Sigmoid colon (tissue), 7 donors: ENCODE measurements around the gene ZNF547. TPM values are rescaled to one million over a fixed set of nuclear protein-coding genes. Genes with fewer than 3 reads are reported as not detected.
A peak's percentile ranks its signal among the peaks of the same experiment; 100 is the strongest.

ENCODE experiments used
- DNase-seq: peaks from one replicate; pipeline ENCODE4 v3.0.0-alpha.2; 2019
- H3K27ac ChIP-seq, 4 donors: fragments of 200-600 bp; sonication (generic); one replicate each; pipeline ENCODE4 v1.5.1; 2016 to 2019; ENCODE audit warnings: mild to moderate bottlenecking in 1 of 4
- H3K27me3 ChIP-seq, 3 donors: fragments of 200-600 bp; sonication (generic); one replicate each; pipeline ENCODE4 v1.5.1; 2019; ENCODE audit warnings: mild to moderate bottlenecking in 1 of 3
- H3K36me3 ChIP-seq, 4 donors: fragments of 200-600 bp; sonication (generic); one replicate each; pipeline ENCODE4 v1.5.1; 2016 to 2019
- H3K4me1 ChIP-seq, 4 donors: fragments of 200-600 bp; sonication (generic); one replicate each; pipeline ENCODE4 v1.5.1; 2017 to 2019
- H3K4me3 ChIP-seq, 4 donors: fragments of 200-600 bp; sonication (generic); one replicate each; pipeline ENCODE4 v1.5.1; 2017 to 2019; ENCODE audit warnings: mild to moderate bottlenecking in 2 of 4, moderate library complexity in 1 of 4
- H3K9me3 ChIP-seq, 4 donors: fragments of 200-600 bp in 3 of 4; sonication (generic) in 3 of 4; one replicate each; pipeline versions ENCODE4 v1.5.1 to v1.6.1; 2013 to 2019
- EP300 ChIP-seq, 4 donors: sonication (generic); formaldehyde crosslinking; IDR thresholded peaks; one replicate each; pipeline ENCODE4 v1.6.1; 2017; ENCODE audit warnings: antibody characterized with exemption in 4 of 4
- POLR2A ChIP-seq, 2 donors: fragments of 450-650 bp; IDR thresholded peaks; one replicate each; pipeline ENCODE4 v1.6.1; 2016; ENCODE audit warnings: antibody characterized with exemption in 2 of 2, mild to moderate bottlenecking in 2 of 2, moderate library complexity in 2 of 2
- POLR2AphosphoS5 ChIP-seq, 4 donors: sonication (generic); formaldehyde crosslinking; IDR thresholded peaks; one replicate each; pipeline ENCODE4 v1.6.1; 2017; ENCODE audit warnings: antibody characterized with exemption in 4 of 4
- WGBS, 2 donors: extraction: QIAGEN DNeasy Blood & Tissue Kit; methylation state at CpG; one replicate each; pipeline ENCODE4 v1.1.7; 2013; 5-methylcytosine and 5-hydroxymethylcytosine counted together
- intact Hi-C: fragments of 100-400 bp; cut with DNase I; formaldehyde crosslinking; loops from one replicate; pipeline ENCODE4 v1.15.1; 2023
- polyA plus RNA-seq, 3 donors: library from polyadenylated mRNA; stranded (reverse); fragments of 200-250 nt; gene quantifications; one replicate each; pipeline ENCODE4 v1.2.3, GENCODE V29; 2013
- total RNA-seq, 4 donors: library from RNA; depleted of rRNA; stranded (reverse); fragments of >200 nt; gene quantifications; one replicate each; pipeline ENCODE4 v1.1.0, GENCODE V29; 2016
- TF ChIP-seq, protein P1 (sequence below), 4 experiments: fragments of 450-650 bp in 3 of 4; fragments of 200-600 bp in 1 of 4; IDR thresholded peaks; one replicate each; pipeline ENCODE4 v1.5.1; 2016 to 2019; ENCODE audit warnings: antibody characterized with exemption in 4 of 4, mild to moderate bottlenecking in 3 of 4, moderate library complexity in 2 of 4
- donor health status: healthy with polysubstance abuse.
- donor health status: Bipolar disorder and iron deficiency.
- donor health status: healthy.

Gene ZNF547
- total and polyA plus RNA-seq, 7 donors = 0.83 to 3.6 (median 2.2) TPM; not detected in 2

DNA sequence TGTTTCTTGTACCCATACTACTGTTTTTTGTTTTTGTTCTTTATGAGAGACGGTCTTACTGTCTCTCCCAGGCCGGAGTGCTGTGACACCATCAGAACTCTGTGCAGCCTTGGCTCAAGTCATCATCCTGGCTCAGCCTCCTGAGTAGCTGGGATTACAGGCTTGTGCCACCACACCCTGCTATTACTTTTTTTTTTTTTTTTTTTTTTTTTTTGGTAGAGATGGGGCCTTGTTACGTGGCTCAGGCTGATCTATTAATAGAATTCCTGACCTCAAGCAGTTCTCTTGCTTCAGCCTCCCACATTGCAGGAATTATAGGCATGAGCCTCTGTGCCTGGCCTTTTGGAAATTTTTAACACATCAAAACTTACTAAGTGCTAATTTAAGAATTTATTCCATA is 15.2 kb upstream of the ZNF547 start:
- H3K27ac ChIP-seq = no peak overlapping the region
- no peaks in the 10 kb centered on the region for H3K9me3 ChIP-seq
- TF ChIP-seq, protein P1, sequence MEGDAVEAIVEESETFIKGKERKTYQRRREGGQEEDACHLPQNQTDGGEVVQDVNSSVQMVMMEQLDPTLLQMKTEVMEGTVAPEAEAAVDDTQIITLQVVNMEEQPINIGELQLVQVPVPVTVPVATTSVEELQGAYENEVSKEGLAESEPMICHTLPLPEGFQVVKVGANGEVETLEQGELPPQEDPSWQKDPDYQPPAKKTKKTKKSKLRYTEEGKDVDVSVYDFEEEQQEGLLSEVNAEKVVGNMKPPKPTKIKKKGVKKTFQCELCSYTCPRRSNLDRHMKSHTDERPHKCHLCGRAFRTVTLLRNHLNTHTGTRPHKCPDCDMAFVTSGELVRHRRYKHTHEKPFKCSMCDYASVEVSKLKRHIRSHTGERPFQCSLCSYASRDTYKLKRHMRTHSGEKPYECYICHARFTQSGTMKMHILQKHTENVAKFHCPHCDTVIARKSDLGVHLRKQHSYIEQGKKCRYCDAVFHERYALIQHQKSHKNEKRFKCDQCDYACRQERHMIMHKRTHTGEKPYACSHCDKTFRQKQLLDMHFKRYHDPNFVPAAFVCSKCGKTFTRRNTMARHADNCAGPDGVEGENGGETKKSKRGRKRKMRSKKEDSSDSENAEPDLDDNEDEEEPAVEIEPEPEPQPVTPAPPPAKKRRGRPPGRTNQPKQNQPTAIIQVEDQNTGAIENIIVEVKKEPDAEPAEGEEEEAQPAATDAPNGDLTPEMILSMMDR (IDR thresholded peaks at IDR 0.05) = no peak
- TF ChIP-seq EP300 (IDR thresholded peaks at IDR 0.05) (no peak), POLR2A (IDR thresholded peaks at IDR 0.05) (no peak), POLR2AphosphoS5 (IDR thresholded peaks at IDR 0.05) (no peak)
- H3K4me3 ChIP-seq = no peak overlapping the region
- peaks cover 0 to 7% (median 1%) of the 10 kb centered on the region in 4 donors for H3K36me3 ChIP-seq
- no peaks in the 10 kb centered on the region for H3K27me3 ChIP-seq
- no peak for DNase-seq
- peaks cover 0 to 16% (median 16%) of the 10 kb centered on the region in 4 donors for H3K4me1 ChIP-seq
- intact Hi-C loops = no loop called here
- 65 to 66% methylated on average over 3 of the region's 3 CpGs for WGBS, 2 donors

DNA sequence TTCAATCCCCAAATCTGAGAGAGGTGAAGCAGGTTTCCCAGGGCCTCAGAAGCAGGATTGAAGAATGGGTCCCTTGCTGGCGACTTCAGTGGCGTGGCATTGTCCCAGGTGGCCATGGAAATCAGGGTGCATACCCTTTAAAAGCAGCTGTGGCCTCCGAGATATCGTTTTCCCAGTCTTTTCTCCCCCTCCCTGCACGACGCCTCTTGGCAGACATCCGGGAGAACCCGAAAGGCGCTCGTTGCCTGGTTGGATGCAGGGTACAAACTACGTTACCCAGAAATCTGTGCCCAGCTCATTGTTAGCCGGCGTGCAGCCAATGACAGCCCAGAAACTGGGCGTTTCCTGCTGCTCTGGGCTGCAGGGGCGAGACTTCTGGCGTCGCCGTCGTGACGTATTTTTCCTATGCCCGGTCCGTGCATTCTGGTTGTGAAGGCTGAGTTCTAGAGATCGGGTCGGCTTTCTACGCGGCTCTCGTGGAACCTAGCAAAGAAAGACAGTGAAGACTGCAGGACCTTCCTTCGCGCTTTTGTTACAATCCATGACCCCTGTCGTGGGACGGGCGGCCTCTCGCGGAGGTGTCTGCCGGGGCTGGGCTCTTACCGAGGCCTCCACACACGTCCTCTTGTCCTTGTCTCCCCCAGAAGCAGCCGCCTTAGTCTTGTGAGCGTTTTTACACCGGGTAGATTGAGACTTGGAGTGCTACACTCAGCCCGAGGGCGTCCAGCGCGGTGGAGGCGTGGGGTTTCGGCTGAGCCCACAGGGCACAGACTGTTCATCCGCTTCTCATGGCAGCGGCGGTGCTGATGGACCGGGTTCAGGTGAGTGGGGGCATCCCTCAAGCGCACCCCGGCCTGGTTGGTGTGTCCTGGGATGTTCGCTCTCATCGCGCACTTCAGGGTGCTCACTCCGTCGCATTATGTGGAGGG is 12.2 kb upstream of the ZNF547 start, which contains the start of gene ZNF304:
ZNF304 (plus strand) TSS at position 395 of the 929 bp plus-strand sequence; CDS start at position 789, 394 bp downstream.
- peak within 1 kb of the TSS; percentile 75 to 97 (median 90) for H3K4me3 ChIP-seq
- WGBS, 2 donors = 2 to 6% methylated on average over 57 of the region's 57 CpGs
- H3K9me3 ChIP-seq = peaks cover 0 to 19% (median 6%) of the 10 kb centered on the region in 4 donors
- intact Hi-C loops = no loop called here
- no peaks in the 10 kb centered on the region for H3K27me3 ChIP-seq
- peaks cover 23 to 36% (median 29%) of the 10 kb centered on the region in 4 donors for H3K36me3 ChIP-seq
- DNase-seq = peak; percentile 97
- H3K4me1 ChIP-seq = peaks cover 0 to 22% (median 18%) of the 10 kb centered on the region in 4 donors
- TF ChIP-seq POLR2AphosphoS5 (IDR thresholded peaks at IDR 0.05) (peak; percentile 54 to 82 (median 70)), EP300 (IDR thresholded peaks at IDR 0.05) (no peak), POLR2A (IDR thresholded peaks at IDR 0.05) (no peak)
- TF ChIP-seq, protein P1 (IDR thresholded peaks at IDR 0.05) = no peak
- peak within 1 kb of the TSS; percentile 81 to 87 (median 84) for H3K27ac ChIP-seq

DNA sequence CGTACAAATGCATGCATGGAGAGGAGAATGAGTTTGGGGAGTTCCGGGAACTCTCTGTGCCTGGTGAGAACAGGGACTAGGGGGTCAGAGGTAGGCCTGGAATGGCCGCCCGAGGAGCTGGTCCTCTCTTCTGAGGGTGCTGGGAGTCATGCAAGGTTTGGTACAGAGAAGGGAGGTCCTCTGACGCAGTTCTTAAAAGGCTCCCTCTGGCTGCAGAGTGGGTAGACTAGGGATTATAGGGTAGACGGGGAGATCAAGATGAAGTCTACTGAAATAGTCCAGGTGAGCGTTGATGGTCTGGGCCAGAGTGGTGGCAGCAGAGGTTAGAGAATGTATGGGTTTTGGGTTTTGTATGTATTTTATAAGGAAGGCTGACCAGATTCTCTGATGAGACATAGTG is 11.5 kb upstream of the ZNF547 start:
- intact Hi-C loops = no loop called here
- H3K4me3 ChIP-seq = peak overlapping the region; percentile 75 to 97 (median 90)
- peaks cover 0 to 22% (median 18%) of the 10 kb centered on the region in 4 donors for H3K4me1 ChIP-seq
- H3K27ac ChIP-seq = peak overlapping the region; percentile 81 to 87 (median 84)
- H3K36me3 ChIP-seq = peaks cover 30 to 43% (median 36%) of the 10 kb centered on the region in 4 donors
- DNase-seq = no peak
- H3K9me3 ChIP-seq = peaks cover 0 to 25% (median 13%) of the 10 kb centered on the region in 4 donors
- TF ChIP-seq, protein P1 (IDR thresholded peaks at IDR 0.05) = no peak
- TF ChIP-seq POLR2AphosphoS5 (IDR thresholded peaks at IDR 0.05) (no peak), POLR2A (IDR thresholded peaks at IDR 0.05) (no peak), EP300 (IDR thresholded peaks at IDR 0.05) (no peak)
- no peaks in the 10 kb centered on the region for H3K27me3 ChIP-seq
- WGBS, 2 donors = 27 to 38% methylated on average over 7 of the region's 7 CpGs

DNA sequence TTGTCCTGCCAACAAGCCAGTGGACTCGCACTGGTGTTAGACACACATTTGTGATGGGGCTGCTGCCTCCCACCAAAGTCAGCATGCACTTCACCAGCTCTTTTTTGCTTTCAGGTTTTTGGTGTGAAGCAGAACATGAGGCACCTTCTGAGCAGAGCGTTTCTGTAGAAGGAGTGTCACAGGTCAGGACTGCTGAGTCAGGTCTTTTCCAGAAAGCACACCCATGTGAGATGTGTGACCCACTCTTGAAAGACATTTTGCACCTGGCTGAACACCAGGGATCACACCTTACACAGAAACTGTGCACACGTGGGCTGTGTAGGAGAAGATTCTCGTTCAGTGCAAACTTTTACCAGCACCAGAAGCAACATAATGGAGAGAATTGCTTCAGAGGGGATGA is 7.4 kb upstream of the ZNF547 start:
- intact Hi-C loops = no loop called here
- Histone ChIP-seq H3K4me1 (peaks cover 0 to 22% (median 18%) of the 10 kb centered on the region in 4 donors), H3K27me3 (no peaks in the 10 kb centered on the region), H3K9me3 (peaks cover 12 to 44% (median 26%) of the 10 kb centered on the region in 4 donors), H3K27ac (no peak overlapping the region), H3K4me3 (no peak overlapping the region), H3K36me3 (peaks cover 43 to 69% (median 57%) of the 10 kb centered on the region in 4 donors)
- WGBS, 2 donors = 84 to 96% methylated on average over 4 of the region's 4 CpGs
- no peak for DNase-seq
- TF ChIP-seq POLR2A (IDR thresholded peaks at IDR 0.05) (no peak), EP300 (IDR thresholded peaks at IDR 0.05) (no peak), POLR2AphosphoS5 (IDR thresholded peaks at IDR 0.05) (no peak)
- TF ChIP-seq, protein P1 (IDR thresholded peaks at IDR 0.05) = no peak
